CD14-positive monocyte (primary cell): ENCODE results near the gene WFDC6. TPM values are rescaled to one million over a fixed set of nuclear protein-coding genes. Genes with fewer than 3 reads are reported as not detected.
A peak's percentile ranks its signal among the peaks of the same experiment; 100 is the strongest.

Experiments
- DNase-seq, 3 donors: peaks; one replicate each; pipeline ENCODE4 v3.0.0-alpha.2; 2011 to 2022
- H2AFZ ChIP-seq: 2 replicates; pipeline ENCODE4 v1.6.0; 2012; ENCODE audit warnings: mild to moderate bottlenecking, low read depth, low read length, inconsistent platforms; ENCODE audit not compliant: insufficient read depth, poor library complexity, severe bottlenecking
- H3K27ac ChIP-seq, 2 donors: 1 replicate in 1 of 2; 2 replicates in 1 of 2; pipeline ENCODE4 v1.5.1; 2012 to 2013; ENCODE audit warnings: low read length in 2 of 2, control low read depth in 1 of 2, inconsistent platforms in 1 of 2, low read depth in 1 of 2, mild to moderate bottlenecking in 1 of 2
- H3K27me3 ChIP-seq, 2 donors: one replicate each; pipeline versions ENCODE4 v1.6.0 to v1.6.1; 2011 to 2013; ENCODE audit warnings: low read length in 2 of 2; ENCODE audit not compliant: control insufficient read depth in 2 of 2, insufficient read depth in 2 of 2
- H3K36me3 ChIP-seq, 2 donors: replicated peaks in 1 of 2; 1 replicate in 1 of 2; 2 replicates in 1 of 2; pipeline versions ENCODE4 v1.5.1 to v1.6.1; 2012 to 2013; ENCODE audit warnings: low read length in 2 of 2, control low read depth in 1 of 2, inconsistent platforms in 1 of 2, mild to moderate bottlenecking in 1 of 2; ENCODE audit not compliant: insufficient read depth in 2 of 2, control insufficient read depth in 1 of 2
- H3K4me1 ChIP-seq, 2 donors: 1 replicate in 1 of 2; 2 replicates in 1 of 2; pipeline versions ENCODE4 v1.5.1 to v1.6.1; 2012 to 2013; ENCODE audit warnings: low read length in 2 of 2, control low read depth in 1 of 2, inconsistent platforms in 1 of 2, mild to moderate bottlenecking in 1 of 2, moderate library complexity in 1 of 2; ENCODE audit not compliant: insufficient read depth in 2 of 2, control insufficient read depth in 1 of 2
- H3K4me2 ChIP-seq: replicated peaks from 2 replicates; pipeline ENCODE3; 2012; ENCODE audit warnings: low read length, moderate library complexity, mild to moderate bottlenecking; ENCODE audit not compliant: poor library complexity, severe bottlenecking; ENCODE audit errors: extremely low read depth
- H3K4me3 ChIP-seq, 3 experiments: fragments of 200-600 bp in 1 of 3; sonication (generic) in 1 of 3; replicated peaks in 1 of 3; 1 replicate in 2 of 3; 2 replicates in 1 of 3; pipeline ENCODE4 v1.5.1; 2011 to 2013; ENCODE audit warnings: low read length in 3 of 3, mild to moderate bottlenecking in 3 of 3, control low read depth in 2 of 3, low read depth in 2 of 3, inconsistent platforms in 1 of 3, moderate library complexity in 1 of 3
- H3K79me2 ChIP-seq: 2 replicates; pipeline ENCODE4 v1.6.0; 2012; ENCODE audit warnings: mild to moderate bottlenecking, control low read depth, inconsistent platforms, low read length, moderate library complexity; ENCODE audit not compliant: insufficient read depth
- H3K9ac ChIP-seq: 2 replicates; pipeline ENCODE4 v1.6.0; 2017; ENCODE audit warnings: low read length, mild to moderate bottlenecking; ENCODE audit not compliant: insufficient read depth, poor library complexity, severe bottlenecking
- H3K9me3 ChIP-seq, 2 donors: replicated peaks in 1 of 2; 1 replicate in 1 of 2; 2 replicates in 1 of 2; pipeline versions ENCODE4 v1.5.1 to v1.6.1; 2012 to 2013; ENCODE audit warnings: low read length in 2 of 2, control low read depth in 1 of 2; ENCODE audit not compliant: control insufficient read depth in 1 of 2, insufficient read depth in 1 of 2
- H4K20me1 ChIP-seq: 2 replicates; pipeline ENCODE4 v1.6.0; 2012; ENCODE audit warnings: mild to moderate bottlenecking, low read length, control low read depth, moderate library complexity; ENCODE audit not compliant: insufficient read depth
- H3K27ac Mint-ChIP-seq, 7 donors: one replicate each; pipeline ENCODE4 v1.8.0; 2020; ENCODE audit warnings: mild to moderate bottlenecking in 7 of 7, mixed read lengths in 7 of 7, moderate library complexity in 6 of 7, inconsistent platforms in 2 of 7
- H3K27me3 Mint-ChIP-seq, 3 donors: one replicate each; pipeline ENCODE4 v1.8.0; 2021 to 2022; ENCODE audit warnings: low read depth in 3 of 3, mild to moderate bottlenecking in 3 of 3, mixed read lengths in 3 of 3, moderate library complexity in 3 of 3, inconsistent platforms in 1 of 3
- H3K36me3 Mint-ChIP-seq, 2 donors: one replicate each; pipeline ENCODE4 v1.8.0; 2020; ENCODE audit warnings: mixed read lengths in 2 of 2, inconsistent platforms in 1 of 2, mild to moderate bottlenecking in 1 of 2
- H3K4me1 Mint-ChIP-seq: one replicate; pipeline ENCODE4 v1.8.0; 2020; ENCODE audit warnings: mild to moderate bottlenecking, mixed read lengths
- H3K4me3 Mint-ChIP-seq, 2 donors: one replicate each; pipeline ENCODE4 v1.8.0; 2020; ENCODE audit warnings: mild to moderate bottlenecking in 2 of 2, mixed read lengths in 2 of 2, moderate library complexity in 1 of 2
- H3K9me3 Mint-ChIP-seq, 7 donors: one replicate each; pipeline ENCODE4 v1.8.0; 2020 to 2022; ENCODE audit warnings: mixed read lengths in 7 of 7, mild to moderate bottlenecking in 6 of 7, moderate library complexity in 6 of 7, inconsistent platforms in 2 of 7
- CTCF ChIP-seq: fragments of 200-600 bp; IDR thresholded peaks from one replicate; pipeline ENCODE4 v1.8.0; 2022; ENCODE audit warnings: antibody characterized with exemption, mild to moderate bottlenecking
- WGBS: methylation state at CpG from one replicate; pipeline ENCODE4 v1.1.5; 2013; ENCODE audit warnings: missing lambda C conversion rate; ENCODE audit not compliant: insufficient coverage; 5-methylcytosine and 5-hydroxymethylcytosine counted together
- intact Hi-C, 2 donors: fragments of 100-400 bp; cut with micrococcal nuclease; formaldehyde crosslinking; loops; one replicate each; pipeline versions ENCODE4 v1.15.0 to v1.15.1; 2023
- polyA plus RNA-seq, 3 donors: library from polyadenylated mRNA; depleted of rRNA in 1 of 3; unstranded in 2 of 3; stranded (reverse) in 1 of 3; fragments of 300-500 nt in 2 of 3; fragments of >200 nt in 1 of 3; fragmentation: Illumina TruSeq in 2 of 3; gene quantifications; 1 replicate in 2 of 3; 2 replicates in 1 of 3; pipeline ENCODE4 v1.2.3, GENCODE V29; 2012 to 2021

WFDC6 gene
- polyA plus RNA-seq, 3 donors = not detected

GRCh38 chr20:45497971-45498494, 41.2 kb downstream of the WFDC6 start:
- 80% methylated on average over 1 of the region's 3 CpGs for WGBS
- no peak overlapping the region for H2AFZ ChIP-seq
- H3K79me2 ChIP-seq = no peaks in the 10 kb centered on the region
- H3K9ac ChIP-seq = no peak overlapping the region
- peaks cover 13 to 23% of the 10 kb centered on the region in 2 donors for H3K27me3 ChIP-seq
- H3K4me3 ChIP-seq = no peak overlapping the region
- intact Hi-C loops = no loop called here
- Mint-ChIP-seq H3K27ac (no peak overlapping the region), H3K36me3 (no peaks in the 10 kb centered on the region), H3K4me1 (peaks cover 30% of the 10 kb centered on the region), H3K9me3 (peaks cover 0 to 5% (median 0%) of the 10 kb centered on the region in 7 donors), H3K4me3 (no peak overlapping the region), H3K27me3 (peaks cover 19 to 41% (median 23%) of the 10 kb centered on the region in 3 donors)
- H3K9me3 ChIP-seq = no peaks in the 10 kb centered on the region
- H3K27ac ChIP-seq = no peak overlapping the region
- H3K4me1 ChIP-seq = peaks cover 20 to 23% of the 10 kb centered on the region in 2 donors
- H3K36me3 ChIP-seq = no peaks in the 10 kb centered on the region
- TF ChIP-seq CTCF = no peak
- DNase-seq = no peak
- no peak overlapping the region for H3K4me2 ChIP-seq
- H4K20me1 ChIP-seq = no peaks in the 10 kb centered on the region

GRCh38 chr20:45496166-45496565, 43.1 kb downstream of the WFDC6 start:
- Mint-ChIP-seq H3K4me3 (no peak overlapping the region), H3K27ac (peak overlapping the region in 3 of 7 donors; percentile 0 to 83 (median 47)), H3K36me3 (no peaks in the 10 kb centered on the region), H3K27me3 (peaks cover 15 to 29% (median 24%) of the 10 kb centered on the region in 3 donors), H3K9me3 (peaks cover 0 to 4% (median 0%) of the 10 kb centered on the region in 7 donors), H3K4me1 (peaks cover 30% of the 10 kb centered on the region)
- no peak for TF ChIP-seq CTCF
- H3K9me3 ChIP-seq = no peaks in the 10 kb centered on the region
- H4K20me1 ChIP-seq = no peaks in the 10 kb centered on the region
- intact Hi-C loops = no loop called here
- H3K27me3 ChIP-seq = peaks cover 2 to 16% of the 10 kb centered on the region in 2 donors
- 100% methylated on average over 1 of the region's 3 CpGs for WGBS
- no peak overlapping the region for H3K9ac ChIP-seq
- H3K4me2 ChIP-seq = peak overlapping the region; percentile 20
- H3K4me3 ChIP-seq = peak overlapping the region in 1 of 3 experiments; percentile 10
- peaks cover 20 to 23% of the 10 kb centered on the region in 2 donors for H3K4me1 ChIP-seq
- DNase-seq = no peak
- H2AFZ ChIP-seq = no peak overlapping the region
- H3K79me2 ChIP-seq = no peaks in the 10 kb centered on the region
- H3K27ac ChIP-seq = peak overlapping the region in 1 of 2 donors; percentile 66
- H3K36me3 ChIP-seq = no peaks in the 10 kb centered on the region
